Body of pancreas (tissue), 4 donors: ENCODE data around the gene CCDC186. TPM values are rescaled to one million over a fixed set of nuclear protein-coding genes. Genes with fewer than 3 reads are reported as not detected.
A peak's percentile ranks its signal among the peaks of the same experiment; 100 is the strongest.

Experiments used
- ATAC-seq: fragments of 150-250 bp; one replicate; pipeline ENCODE4 v1.9.1; 2016
- DNase-seq, 4 donors: peaks; one replicate each; pipeline ENCODE4 v3.0.0-alpha.2; 2019
- H3K27ac ChIP-seq, 4 donors: fragments of 200-600 bp; sonication (generic); 1 replicate in 3 of 4; 2 replicates in 1 of 4; pipeline versions ENCODE4 v1.5.1 to v1.6.1; 2016 to 2019; ENCODE audit warnings: mild to moderate bottlenecking in 1 of 4, mixed read lengths in 1 of 4, moderate library complexity in 1 of 4
- H3K27me3 ChIP-seq, 2 donors: fragments of 200-600 bp; sonication (generic); one replicate each; pipeline ENCODE4 v1.6.0; 2016; ENCODE audit warnings: mild to moderate bottlenecking in 1 of 2
- H3K36me3 ChIP-seq, 2 donors: fragments of 200-600 bp; sonication (generic); replicated peaks in 1 of 2; 2 replicates each; pipeline ENCODE4 v1.5.1; 2016; ENCODE audit warnings: low read depth in 2 of 2; ENCODE audit not compliant: insufficient read depth in 1 of 2
- H3K4me1 ChIP-seq: fragments of 200-600 bp; sonication (generic); one replicate; pipeline ENCODE4 v1.6.0; 2016
- H3K4me3 ChIP-seq, 2 donors: fragments of 200-600 bp; sonication (generic); 1 replicate in 1 of 2; 2 replicates in 1 of 2; pipeline ENCODE4 v1.5.1; 2016 to 2019
- H3K9me3 ChIP-seq, 3 donors: fragments of 200-600 bp; sonication (generic); 1 replicate in 2 of 3; 2 replicates in 1 of 3; pipeline ENCODE4 v1.5.1; 2016
- POLR2A ChIP-seq, 3 donors: fragments of 450-650 bp; IDR thresholded peaks; one replicate each; pipeline ENCODE4 v1.6.1; 2016; ENCODE audit warnings: antibody characterized with exemption in 3 of 3, mild to moderate bottlenecking in 2 of 3
- WGBS, 2 donors: methylation state at CpG; one replicate each; pipeline ENCODE4 v1.1.5; 2017; 5-methylcytosine and 5-hydroxymethylcytosine counted together
- intact Hi-C: fragments of 100-400 bp; cut with DNase I; formaldehyde crosslinking; loops from one replicate; pipeline ENCODE4 v1.15.1; 2023
- total RNA-seq, 2 donors: library from RNA; depleted of rRNA; stranded (reverse); fragments of >200 nt; gene quantifications; one replicate each; pipeline ENCODE4 v1.1.0, GENCODE V29; 2016
- TF ChIP-seq, protein P1 (sequence below), 7 experiments: fragments of 450-650 bp in 4 of 7; fragments of 200-600 bp in 3 of 7; sonication (generic) in 3 of 7; IDR thresholded peaks; one replicate each; pipeline ENCODE4 v1.5.1; 2016 to 2019; ENCODE audit warnings: antibody characterized with exemption in 7 of 7

Gene CCDC186
- total RNA-seq, 2 donors from 2014 or later: 42.3 to 53.4 TPM

- Histone ChIP-seq H3K27me3 (no peaks in the 10 kb centered on the region), H3K36me3 (peaks cover 0 to 2% of the 10 kb centered on the region in 2 donors), H3K9me3 (no peaks in the 10 kb centered on the region), H3K4me1 (no peaks in the 10 kb centered on the region), H3K4me3 (no peak overlapping the region), H3K27ac (no peak overlapping the region)
- DNase-seq: no peak
- TF ChIP-seq POLR2A (IDR thresholded peaks at IDR 0.05): no peak
- TF ChIP-seq, protein P1, sequence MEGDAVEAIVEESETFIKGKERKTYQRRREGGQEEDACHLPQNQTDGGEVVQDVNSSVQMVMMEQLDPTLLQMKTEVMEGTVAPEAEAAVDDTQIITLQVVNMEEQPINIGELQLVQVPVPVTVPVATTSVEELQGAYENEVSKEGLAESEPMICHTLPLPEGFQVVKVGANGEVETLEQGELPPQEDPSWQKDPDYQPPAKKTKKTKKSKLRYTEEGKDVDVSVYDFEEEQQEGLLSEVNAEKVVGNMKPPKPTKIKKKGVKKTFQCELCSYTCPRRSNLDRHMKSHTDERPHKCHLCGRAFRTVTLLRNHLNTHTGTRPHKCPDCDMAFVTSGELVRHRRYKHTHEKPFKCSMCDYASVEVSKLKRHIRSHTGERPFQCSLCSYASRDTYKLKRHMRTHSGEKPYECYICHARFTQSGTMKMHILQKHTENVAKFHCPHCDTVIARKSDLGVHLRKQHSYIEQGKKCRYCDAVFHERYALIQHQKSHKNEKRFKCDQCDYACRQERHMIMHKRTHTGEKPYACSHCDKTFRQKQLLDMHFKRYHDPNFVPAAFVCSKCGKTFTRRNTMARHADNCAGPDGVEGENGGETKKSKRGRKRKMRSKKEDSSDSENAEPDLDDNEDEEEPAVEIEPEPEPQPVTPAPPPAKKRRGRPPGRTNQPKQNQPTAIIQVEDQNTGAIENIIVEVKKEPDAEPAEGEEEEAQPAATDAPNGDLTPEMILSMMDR (IDR thresholded peaks at IDR 0.05): no peak
- intact Hi-C loops: loop anchor here (10.0 kb wide), 1 partner anchor 183 kb away; no protein-coding TSS in a partner anchor
- 75 to 85% methylated on average over 2 of the region's 2 CpGs for WGBS, 2 donors
- no peak for ATAC-seq
Observed at GRCh38 chr10:114117728-114118127, 56.3 kb downstream of the CCDC186 start.

DNA sequence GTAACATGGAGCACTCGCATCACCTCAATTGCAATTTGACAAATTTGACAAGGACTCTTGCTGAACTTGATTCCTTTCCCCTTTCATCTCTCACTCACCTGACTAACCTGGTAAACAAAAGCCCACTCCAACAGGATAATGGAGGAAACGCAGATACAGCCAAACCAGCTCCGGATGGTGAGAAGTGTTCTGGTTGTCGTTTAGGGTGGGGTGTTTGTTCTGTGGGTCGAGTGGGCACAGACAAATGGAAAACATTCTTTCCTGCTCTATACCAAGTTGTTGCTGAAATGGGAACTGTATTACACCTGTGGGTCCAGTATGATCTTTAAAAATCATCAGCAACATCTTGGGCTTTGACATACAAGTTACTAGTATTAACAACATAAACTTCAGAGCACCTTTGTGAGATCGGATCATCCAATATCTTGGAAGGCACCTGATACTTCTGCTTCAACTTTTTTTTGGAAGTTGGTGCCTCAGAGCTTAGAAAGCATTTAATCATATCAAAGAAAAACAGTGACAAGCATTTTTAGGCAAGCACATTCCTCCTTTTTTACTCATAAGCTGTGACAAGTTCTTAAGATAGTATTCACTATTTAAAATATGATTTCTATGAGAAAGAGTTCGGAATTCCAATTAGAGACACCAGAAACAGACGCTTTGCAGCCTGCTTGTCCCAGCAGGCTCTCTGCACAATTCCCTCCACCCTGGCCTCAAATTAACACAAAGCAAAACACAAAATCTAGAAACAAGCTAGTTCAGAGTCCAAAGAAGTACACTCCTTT, 58.1 kb downstream of the CCDC186 start:
- ATAC-seq (no peak), DNase-seq (no peak)
- Histone ChIP-seq H3K9me3 (no peaks in the 10 kb centered on the region), H3K4me1 (no peaks in the 10 kb centered on the region), H3K27me3 (no peaks in the 10 kb centered on the region), H3K36me3 (peaks cover 0 to 2% of the 10 kb centered on the region in 2 donors), H3K27ac (no peak overlapping the region), H3K4me3 (no peak overlapping the region)
- intact Hi-C loops: loop anchor here (10.0 kb wide), 1 partner anchor 181 kb away; no protein-coding TSS in a partner anchor
- TF ChIP-seq, protein P1 (IDR thresholded peaks at IDR 0.05): no peak
- TF ChIP-seq POLR2A (IDR thresholded peaks at IDR 0.05): no peak
- 26 to 27% methylated on average over 8 of the region's 8 CpGs for WGBS, 2 donors

- intact Hi-C loops: loop anchor here (10.0 kb wide), 1 partner anchor 176 kb away; no protein-coding TSS in a partner anchor
- no peaks in the 10 kb centered on the region for H3K27me3 ChIP-seq
- H3K4me3 ChIP-seq: no peak overlapping the region
- no peak for ATAC-seq
- WGBS, 2 donors: 66 to 68% methylated on average over 5 of the region's 5 CpGs
- no peak for DNase-seq
- no peak overlapping the region for H3K27ac ChIP-seq
- TF ChIP-seq, protein P1 (IDR thresholded peaks at IDR 0.05): peak in 4 of 7 experiments; percentile 26 to 30 (median 28)
- TF ChIP-seq POLR2A (IDR thresholded peaks at IDR 0.05): no peak
- H3K9me3 ChIP-seq: no peaks in the 10 kb centered on the region
- no peaks in the 10 kb centered on the region for H3K4me1 ChIP-seq
- H3K36me3 ChIP-seq: no peaks in the 10 kb centered on the region
Observed at GRCh38 chr10:114110174-114110972, 63.6 kb downstream of the CCDC186 start.

GRCh38 chr10:114103284-114103683, 70.7 kb downstream of the CCDC186 start:
- no peak overlapping the region for H3K4me3 ChIP-seq
- no peak for TF ChIP-seq POLR2A (IDR thresholded peaks at IDR 0.05)
- TF ChIP-seq, protein P1 (IDR thresholded peaks at IDR 0.05): peak; percentile 34 to 84 (median 76)
- H3K27me3 ChIP-seq: no peaks in the 10 kb centered on the region
- H3K4me1 ChIP-seq: peaks cover 12% of the 10 kb centered on the region
- intact Hi-C loops: loop anchor here (10.0 kb wide), 1 partner anchor 398 kb away; no protein-coding TSS in a partner anchor
- peak; percentile 76 for ATAC-seq
- WGBS, 2 donors: 7 to 9% methylated on average over 6 of the region's 6 CpGs
- no peaks in the 10 kb centered on the region for H3K36me3 ChIP-seq
- H3K9me3 ChIP-seq: no peaks in the 10 kb centered on the region
- peak in 2 of 4 donors; percentile 20 to 24 for DNase-seq
- no peak overlapping the region for H3K27ac ChIP-seq
